HepG2 (cell line): Measurements from ENCODE around the gene TAC3.

Source experiments
- CTCF ChIP-seq: sonication (generic); formaldehyde crosslinking; IDR thresholded peaks from 2 replicates; pipeline ENCODE4 v1.5.0; 2020; ENCODE audit warnings: mild to moderate bottlenecking, missing genetic modification reagents, moderate library complexity
- EZH2 ChIP-seq: conservative IDR thresholded peaks from 2 replicates; pipeline ENCODE4 v1.6.1; 2012; ENCODE audit warnings: mild to moderate bottlenecking, low read depth, low read length, moderate library complexity
- GZF1 ChIP-seq: sonication (generic); formaldehyde crosslinking; IDR thresholded peaks from 2 replicates; pipeline ENCODE4 v1.5.1; 2020; ENCODE audit warnings: mild to moderate bottlenecking, missing genetic modification reagents
- JUND ChIP-seq: sonication (generic); formaldehyde crosslinking; IDR thresholded peaks from 2 replicates; pipeline ENCODE4 v1.8.0; 2022; ENCODE audit warnings: mild to moderate bottlenecking, missing genetic modification reagents
- KDM5A ChIP-seq: fragments of 200-600 bp; sonication (generic); IDR thresholded peaks from 2 replicates; pipeline ENCODE4 v1.7.0; 2018; ENCODE audit warnings: antibody characterized with exemption, mild to moderate bottlenecking, low read length, borderline replicate concordance
- MTF2 ChIP-seq: sonication (generic); formaldehyde crosslinking; IDR thresholded peaks from 2 replicates; pipeline ENCODE4 v1.5.0; 2020; ENCODE audit warnings: missing genetic modification reagents, borderline replicate concordance
- RXRB ChIP-seq: IDR thresholded peaks from 2 replicates; pipeline ENCODE4 v1.6.1; 2016; ENCODE audit warnings: borderline replicate concordance, missing genetic modification reagents, missing compliant biosample characterization
- SIN3A ChIP-seq: IDR thresholded peaks from 2 replicates; pipeline ENCODE4 v1.6.1; 2011; ENCODE audit warnings: low read depth, mild to moderate bottlenecking, control low read depth, low read length, borderline replicate concordance
- ZNF138 ChIP-seq: sonication (generic); formaldehyde crosslinking; IDR thresholded peaks from 2 replicates; pipeline ENCODE4 v1.5.0; 2020; ENCODE audit warnings: mild to moderate bottlenecking, low read depth, missing genetic modification reagents
- ZNF251 ChIP-seq: sonication (generic); formaldehyde crosslinking; IDR thresholded peaks from 2 replicates; pipeline ENCODE4 v1.9.0; 2021; ENCODE audit warnings: mild to moderate bottlenecking, missing genetic modification reagents
- ZNF350 ChIP-seq: sonication (generic); formaldehyde crosslinking; IDR thresholded peaks from 2 replicates; pipeline ENCODE4 v1.4.0; 2020; ENCODE audit warnings: mild to moderate bottlenecking, low read depth, missing genetic modification reagents, borderline replicate concordance
- ZNF777 ChIP-seq: sonication (generic); formaldehyde crosslinking; IDR thresholded peaks from 2 replicates; pipeline ENCODE4 v1.4.0; 2020; ENCODE audit warnings: missing genetic modification reagents
- TF ChIP-seq, protein P1 (sequence below): sonication (generic); formaldehyde crosslinking; IDR thresholded peaks from 2 replicates; pipeline ENCODE4 v1.4.0; 2020; ENCODE audit warnings: missing genetic modification reagents

GRCh38 chr12:57063991-57064685, 47.8 kb upstream of the TAC3 start:
- no peak for TF ChIP-seq ZNF138 (CRISPR knock-in tag)
- TF ChIP-seq ZNF251: no peak
- TF ChIP-seq ZNF350 (CRISPR knock-in tag): no peak
- no peak for TF ChIP-seq KDM5A
- no peak for TF ChIP-seq CTCF (CRISPR knock-in tag)
- TF ChIP-seq EZH2: no peak
- TF ChIP-seq ZNF777 (CRISPR knock-in tag): no peak
- TF ChIP-seq SIN3A: no peak
- no peak for TF ChIP-seq MTF2
- TF ChIP-seq, protein P1, sequence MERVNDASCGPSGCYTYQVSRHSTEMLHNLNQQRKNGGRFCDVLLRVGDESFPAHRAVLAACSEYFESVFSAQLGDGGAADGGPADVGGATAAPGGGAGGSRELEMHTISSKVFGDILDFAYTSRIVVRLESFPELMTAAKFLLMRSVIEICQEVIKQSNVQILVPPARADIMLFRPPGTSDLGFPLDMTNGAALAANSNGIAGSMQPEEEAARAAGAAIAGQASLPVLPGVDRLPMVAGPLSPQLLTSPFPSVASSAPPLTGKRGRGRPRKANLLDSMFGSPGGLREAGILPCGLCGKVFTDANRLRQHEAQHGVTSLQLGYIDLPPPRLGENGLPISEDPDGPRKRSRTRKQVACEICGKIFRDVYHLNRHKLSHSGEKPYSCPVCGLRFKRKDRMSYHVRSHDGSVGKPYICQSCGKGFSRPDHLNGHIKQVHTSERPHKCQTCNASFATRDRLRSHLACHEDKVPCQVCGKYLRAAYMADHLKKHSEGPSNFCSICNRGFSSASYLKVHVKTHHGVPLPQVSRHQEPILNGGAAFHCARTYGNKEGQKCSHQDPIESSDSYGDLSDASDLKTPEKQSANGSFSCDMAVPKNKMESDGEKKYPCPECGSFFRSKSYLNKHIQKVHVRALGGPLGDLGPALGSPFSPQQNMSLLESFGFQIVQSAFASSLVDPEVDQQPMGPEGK (CRISPR knock-in tag): no peak
- TF ChIP-seq GZF1 (CRISPR knock-in tag): no peak
- TF ChIP-seq JUND (CRISPR knock-in tag): no peak
- no peak for TF ChIP-seq RXRB (CRISPR knock-in tag)
